Fibroblast of villous mesenchyme (primary cell): Measurements from ENCODE around the gene PRRT1B. TPM values are rescaled to one million over a fixed set of nuclear protein-coding genes. Genes with fewer than 3 reads are reported as not detected.

Source experiments
- DNase-seq: peaks from one replicate; pipeline ENCODE4 v3.0.0-alpha.2; 2010; ENCODE audit warnings: low read depth
- H3K4me3 ChIP-seq: 2 replicates; pipeline ENCODE4 v1.5.1; 2011; ENCODE audit warnings: low read depth, mild to moderate bottlenecking, low read length
- CTCF ChIP-seq: IDR thresholded peaks from 2 replicates; pipeline ENCODE4 v1.5.1; 2012; ENCODE audit warnings: low read depth, mild to moderate bottlenecking, low read length; ENCODE audit not compliant: insufficient read depth
- total RNA-seq: library from RNA; depleted of rRNA; stranded (reverse); fragments of >200 nt; gene quantifications from 2 replicates; pipeline ENCODE4 v1.2.3, GENCODE V29; 2012

The PRRT1B gene
- total RNA-seq, 1 donor, result not detected

GRCh38 chr9:131554087-131554842, 8.9 kb downstream of the PRRT1B start:
- TF ChIP-seq CTCF, result no peak

GRCh38 chr9:131554843-131555351, 9.6 kb downstream of the PRRT1B start:
- H3K4me3 ChIP-seq, result no peak overlapping the region
- no peak for DNase-seq
- TF ChIP-seq CTCF, result no peak

More at GRCh38 chr9:131554087-131554842, 8.9 kb downstream of the PRRT1B start:
- H3K4me3 ChIP-seq, result no peak overlapping the region
- no peak for DNase-seq

- no peak overlapping the region for H3K4me3 ChIP-seq
- DNase-seq, result no peak
- no peak for TF ChIP-seq CTCF
Observed at GRCh38 chr9:131555841-131556673, 10.7 kb downstream of the PRRT1B start.

GRCh38 chr9:131557855-131558548, 12.7 kb downstream of the PRRT1B start:
- no peak for TF ChIP-seq CTCF
- no peak for DNase-seq
- H3K4me3 ChIP-seq, result no peak overlapping the region

- no peak for DNase-seq
- no peak overlapping the region for H3K4me3 ChIP-seq
- TF ChIP-seq CTCF, result peak; percentile 5
Observed at GRCh38 chr9:131559421-131560000, 14.2 kb downstream of the PRRT1B start.

GRCh38 chr9:131562032-131562959, 17.0 kb downstream of the PRRT1B start:
- DNase-seq, result no peak
- H3K4me3 ChIP-seq, result no peak overlapping the region
- no peak for TF ChIP-seq CTCF
